Right atrium auricular region (tissue), 2 donors: ENCODE data around the gene AQP3. TPM values are rescaled to one million over a fixed set of nuclear protein-coding genes. Genes with fewer than 3 reads are reported as not detected.

Source experiments
- DNase-seq: peaks from one replicate; pipeline ENCODE4 v3.0.0-alpha.2; 2019; ENCODE audit warnings: low spot score
- H3K27ac ChIP-seq, 2 donors: fragments of 200-600 bp; sonication (generic); 1 replicate in 1 of 2; 2 replicates in 1 of 2; pipeline ENCODE4 v1.5.1; 2016 to 2019
- H3K27me3 ChIP-seq, 2 donors: fragments of 200-600 bp; sonication (generic); one replicate each; pipeline versions ENCODE4 v1.5.1 to v1.6.0; 2017 to 2019
- H3K36me3 ChIP-seq: fragments of 200-600 bp; sonication (generic); one replicate; pipeline ENCODE4 v1.5.1; 2016
- H3K4me1 ChIP-seq, 2 donors: fragments of 200-600 bp; sonication (generic); one replicate each; pipeline versions ENCODE4 v1.5.1 to v1.6.0; 2017 to 2019
- H3K4me3 ChIP-seq, 2 donors: fragments of 200-600 bp; sonication (generic); 1 replicate in 1 of 2; 2 replicates in 1 of 2; pipeline ENCODE4 v1.5.1; 2017 to 2019; ENCODE audit warnings: mild to moderate bottlenecking in 1 of 2, moderate library complexity in 1 of 2
- H3K9me3 ChIP-seq, 2 donors: fragments of 200-600 bp; sonication (generic); one replicate each; pipeline ENCODE4 v1.5.1; 2019
- total RNA-seq, 2 donors: library from RNA; depleted of rRNA; stranded (reverse); fragments of >200 nt; gene quantifications; one replicate each; pipeline ENCODE4 v1.1.0, GENCODE V29; 2016
- TF ChIP-seq, protein P1 (sequence below), 2 donors: fragments of 200-600 bp; sonication (generic); IDR thresholded peaks; one replicate each; pipeline ENCODE4 v1.5.1; 2019; ENCODE audit warnings: antibody characterized with exemption in 2 of 2

Gene AQP3
- total RNA-seq, 2 donors from 2014 or later = 14.3 to 116 TPM

DNA sequence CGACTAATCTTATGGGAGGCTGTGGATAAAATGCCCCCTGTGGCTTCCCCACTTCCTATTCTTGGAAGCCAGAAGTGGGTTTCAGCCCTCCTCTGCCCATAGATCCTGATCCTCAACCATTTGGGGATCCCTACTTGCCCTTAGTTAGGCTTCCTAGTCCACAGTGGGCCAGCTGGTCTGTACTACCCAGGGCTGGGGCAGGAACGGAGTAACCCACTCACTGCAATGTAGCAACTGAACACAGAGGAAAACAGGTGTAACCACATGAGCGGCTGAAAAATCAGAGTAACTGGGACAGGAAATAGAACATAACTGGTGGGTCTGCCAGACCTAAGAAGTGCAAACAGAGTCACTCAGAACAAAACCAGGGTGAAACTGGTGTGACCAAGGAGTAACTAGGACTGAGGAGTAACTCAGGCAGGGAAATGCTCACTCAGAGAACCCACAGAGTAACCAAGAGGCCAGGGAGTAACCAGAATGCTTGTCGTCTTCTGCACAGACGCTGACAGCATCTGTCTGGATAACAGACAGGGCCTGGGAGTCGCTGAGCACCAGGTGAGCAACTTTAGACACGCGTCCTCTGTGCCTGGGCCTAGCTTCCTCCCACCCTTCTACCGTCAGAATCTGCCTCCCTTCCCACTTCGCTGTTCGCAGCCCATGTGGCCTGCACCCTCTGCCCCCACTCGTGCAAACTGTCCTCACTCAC lies 1.0 kb downstream of the AQP3 start:
- Histone ChIP-seq H3K4me3 (peak overlapping the region; percentile 48 to 55), H3K27me3 (no peaks in the 10 kb centered on the region), H3K9me3 (no peaks in the 10 kb centered on the region), H3K36me3 (peaks cover 8% of the 10 kb centered on the region), H3K4me1 (peaks cover 0 to 32% of the 10 kb centered on the region in 2 donors), H3K27ac (peak overlapping the region; percentile 19 to 71)
- TF ChIP-seq, protein P1, sequence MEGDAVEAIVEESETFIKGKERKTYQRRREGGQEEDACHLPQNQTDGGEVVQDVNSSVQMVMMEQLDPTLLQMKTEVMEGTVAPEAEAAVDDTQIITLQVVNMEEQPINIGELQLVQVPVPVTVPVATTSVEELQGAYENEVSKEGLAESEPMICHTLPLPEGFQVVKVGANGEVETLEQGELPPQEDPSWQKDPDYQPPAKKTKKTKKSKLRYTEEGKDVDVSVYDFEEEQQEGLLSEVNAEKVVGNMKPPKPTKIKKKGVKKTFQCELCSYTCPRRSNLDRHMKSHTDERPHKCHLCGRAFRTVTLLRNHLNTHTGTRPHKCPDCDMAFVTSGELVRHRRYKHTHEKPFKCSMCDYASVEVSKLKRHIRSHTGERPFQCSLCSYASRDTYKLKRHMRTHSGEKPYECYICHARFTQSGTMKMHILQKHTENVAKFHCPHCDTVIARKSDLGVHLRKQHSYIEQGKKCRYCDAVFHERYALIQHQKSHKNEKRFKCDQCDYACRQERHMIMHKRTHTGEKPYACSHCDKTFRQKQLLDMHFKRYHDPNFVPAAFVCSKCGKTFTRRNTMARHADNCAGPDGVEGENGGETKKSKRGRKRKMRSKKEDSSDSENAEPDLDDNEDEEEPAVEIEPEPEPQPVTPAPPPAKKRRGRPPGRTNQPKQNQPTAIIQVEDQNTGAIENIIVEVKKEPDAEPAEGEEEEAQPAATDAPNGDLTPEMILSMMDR (IDR thresholded peaks at IDR 0.05) = no peak
- DNase-seq = no peak

DNA sequence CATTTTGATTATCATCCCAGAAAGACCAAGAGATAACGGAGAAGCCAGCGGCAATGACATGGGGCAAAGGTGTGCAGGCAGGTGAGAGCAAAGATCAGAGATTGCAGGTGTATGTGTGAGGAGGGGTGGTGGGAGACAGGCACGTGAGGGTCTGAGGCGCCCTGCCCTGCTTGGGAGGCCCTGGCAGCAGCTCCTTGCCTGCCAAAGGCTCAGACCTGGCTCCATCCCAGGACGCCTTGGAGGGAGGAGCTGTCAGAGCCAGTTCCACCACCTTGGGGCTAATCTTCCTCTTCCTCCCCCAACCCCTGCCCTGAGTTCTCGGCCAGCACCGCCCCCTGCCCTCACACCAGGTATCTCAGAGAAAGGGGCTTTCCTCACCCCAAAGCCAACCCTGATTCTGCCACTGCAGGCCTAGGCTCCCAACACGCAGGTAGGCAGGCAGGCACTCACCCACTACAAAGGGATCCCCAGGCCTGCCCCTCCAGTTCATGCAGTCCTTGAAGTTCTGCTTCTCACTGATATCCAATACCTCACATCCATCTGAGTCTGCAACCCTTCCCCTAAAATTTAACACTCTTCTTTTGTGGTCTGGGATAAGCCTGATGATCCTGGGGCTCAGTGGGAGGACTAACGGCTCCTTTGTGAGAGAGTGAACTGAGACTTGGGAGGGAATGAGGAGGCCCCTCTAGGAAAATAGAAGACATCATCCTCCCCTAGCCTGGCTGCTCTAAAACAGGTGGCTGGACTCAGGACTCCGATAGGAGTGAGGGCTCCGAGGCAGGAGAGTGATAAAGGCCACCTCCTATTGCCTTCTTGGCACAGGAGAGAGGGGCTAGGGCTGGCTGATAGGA lies 1.8 kb downstream of the AQP3 start:
- Histone ChIP-seq H3K27me3 (no peaks in the 10 kb centered on the region), H3K4me1 (peaks cover 0 to 32% of the 10 kb centered on the region in 2 donors), H3K27ac (peak overlapping the region; percentile 19 to 71), H3K9me3 (no peaks in the 10 kb centered on the region), H3K4me3 (no peak overlapping the region), H3K36me3 (peaks cover 8% of the 10 kb centered on the region)
- no peak for DNase-seq
- TF ChIP-seq, protein P1 (IDR thresholded peaks at IDR 0.05) = no peak

DNA sequence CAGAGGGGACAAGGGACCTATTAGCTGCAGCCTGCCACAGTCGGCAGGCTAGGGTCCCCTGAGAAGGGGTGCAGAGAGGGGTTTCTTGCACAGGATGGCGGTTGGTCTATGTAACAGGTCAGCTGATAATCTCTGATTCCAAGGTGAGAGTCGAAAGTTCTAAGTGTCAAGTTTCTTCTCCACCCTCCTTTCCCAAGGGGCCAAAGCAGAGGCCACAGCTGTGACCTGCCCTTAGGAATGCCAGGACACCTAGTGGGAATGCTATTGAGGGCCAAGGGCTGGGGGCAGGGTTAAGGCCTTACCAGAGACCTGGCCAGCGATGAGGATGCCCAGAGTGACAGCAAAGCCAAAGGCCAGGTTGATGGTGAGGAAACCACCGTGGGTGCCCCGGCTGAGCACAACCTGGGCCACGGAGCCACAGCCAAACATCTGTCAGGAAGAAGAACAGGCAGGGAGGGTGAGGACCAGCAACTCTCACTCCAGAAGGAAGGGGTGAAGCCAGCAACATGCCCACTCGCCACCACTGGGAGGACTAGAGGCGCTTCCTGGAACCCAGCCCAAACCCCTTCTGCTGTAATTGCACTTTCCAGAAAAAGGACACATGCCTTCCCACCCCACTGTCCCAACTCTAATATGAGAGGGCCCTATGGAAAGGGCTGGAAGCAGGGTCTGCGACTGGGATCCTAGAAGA lies 3.8 kb downstream of the AQP3 start:
- TF ChIP-seq, protein P1 (IDR thresholded peaks at IDR 0.05) = no peak

DNA sequence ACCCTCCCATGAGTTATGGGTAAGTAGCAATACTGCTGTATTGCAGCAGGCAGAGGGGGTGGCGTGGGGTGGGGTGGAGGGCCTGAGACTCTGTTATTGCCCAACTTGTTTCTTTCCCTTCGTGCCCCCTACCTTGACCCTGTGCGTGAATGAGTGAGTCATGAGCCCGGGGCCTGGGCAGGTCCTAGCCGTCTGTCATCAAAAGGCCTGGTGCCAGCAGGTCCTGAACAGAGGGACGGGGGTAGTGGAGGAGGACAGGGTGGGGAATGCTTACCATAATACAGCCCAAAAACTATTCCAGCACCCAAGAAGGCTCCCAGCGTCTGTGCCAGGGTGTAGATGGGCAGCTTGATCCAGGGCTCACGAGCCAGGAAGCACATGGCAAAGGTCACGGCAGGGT lies 4.3 kb downstream of the AQP3 start:
- Histone ChIP-seq H3K9me3 (no peaks in the 10 kb centered on the region), H3K36me3 (peaks cover 8% of the 10 kb centered on the region)
- no peak for DNase-seq

More for the DNA sequence above, 3.8 kb downstream of the AQP3 start:
- no peaks in the 10 kb centered on the region for H3K27me3 ChIP-seq
- H3K4me3 ChIP-seq = no peak overlapping the region
- H3K9me3 ChIP-seq = no peaks in the 10 kb centered on the region
- H3K36me3 ChIP-seq = peaks cover 8% of the 10 kb centered on the region
- no peak overlapping the region for H3K27ac ChIP-seq
- peaks cover 0 to 42% of the 10 kb centered on the region in 2 donors for H3K4me1 ChIP-seq
- no peak for DNase-seq

DNA sequence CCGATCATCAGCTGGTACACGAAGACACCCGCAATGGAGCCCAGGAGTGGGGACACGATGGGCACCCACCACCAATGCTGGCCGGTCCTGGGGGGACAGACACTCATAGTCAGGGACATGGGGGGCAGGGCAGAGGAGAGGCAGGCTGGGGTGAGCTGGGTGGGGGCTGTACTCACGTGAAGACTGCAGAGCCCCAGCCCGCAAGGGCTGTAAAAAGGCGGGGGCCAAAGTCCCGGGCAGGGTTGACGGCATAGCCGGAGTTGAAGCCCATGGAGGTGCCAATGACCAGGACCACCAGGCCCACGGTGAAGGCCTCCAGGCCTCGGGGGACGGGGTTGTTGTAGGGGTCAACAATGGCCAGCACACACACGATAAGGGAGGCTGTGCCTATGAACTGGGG lies 5.3 kb downstream of the AQP3 start:
- Histone ChIP-seq H3K9me3 (no peaks in the 10 kb centered on the region), H3K36me3 (peaks cover 8% of the 10 kb centered on the region), H3K27ac (no peak overlapping the region), H3K4me1 (peaks cover 0 to 33% of the 10 kb centered on the region in 2 donors), H3K27me3 (no peaks in the 10 kb centered on the region), H3K4me3 (no peak overlapping the region)
- no peak for DNase-seq
- TF ChIP-seq, protein P1 (IDR thresholded peaks at IDR 0.05) = no peak

More for the DNA sequence above, 4.3 kb downstream of the AQP3 start:
- TF ChIP-seq, protein P1 (IDR thresholded peaks at IDR 0.05) = no peak
- H3K27ac ChIP-seq = no peak overlapping the region
- H3K4me1 ChIP-seq = peaks cover 0 to 40% of the 10 kb centered on the region in 2 donors
- H3K4me3 ChIP-seq = no peak overlapping the region
- no peaks in the 10 kb centered on the region for H3K27me3 ChIP-seq
